Measurements from ENCODE around the gene LIMS2.
A peak's percentile ranks its signal among the peaks of the same experiment; 100 is the strongest.

Gene LIMS2

GRCh38 chr2:127658641-127659407 lies 16.5 kb downstream of the LIMS2 start:
- no peak for DNase-seq (ENCODE audit: low read depth)

- DNase-seq (ENCODE audit: low read depth): no peak
These were observed 17.2 kb downstream of the LIMS2 start for GRCh38 chr2:127658146-127658545.

DNA sequence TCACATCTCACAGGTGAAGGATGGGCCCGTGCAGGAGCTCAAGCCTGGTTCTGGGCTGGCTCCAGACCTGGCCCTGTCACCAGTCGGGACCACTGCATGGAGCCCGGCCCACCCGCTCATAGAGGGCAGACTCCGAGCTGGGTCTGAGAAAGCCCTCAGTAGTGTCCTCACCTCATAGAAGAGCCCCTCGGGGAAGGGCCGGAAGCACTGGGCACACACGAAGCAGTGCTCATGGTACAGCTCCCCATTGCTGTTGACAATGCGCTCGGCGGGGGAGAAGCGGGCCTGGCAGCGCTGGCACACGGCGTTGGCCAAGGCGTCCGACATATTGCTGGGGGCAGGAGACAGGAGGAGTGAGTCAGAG lies 18.1 kb downstream of the LIMS2 start:
- DNase-seq (ENCODE audit: low read depth): no peak

- no peak for DNase-seq (ENCODE audit: low read depth)
These were observed 18.6 kb downstream of the LIMS2 start for GRCh38 chr2:127656569-127657231.

DNA sequence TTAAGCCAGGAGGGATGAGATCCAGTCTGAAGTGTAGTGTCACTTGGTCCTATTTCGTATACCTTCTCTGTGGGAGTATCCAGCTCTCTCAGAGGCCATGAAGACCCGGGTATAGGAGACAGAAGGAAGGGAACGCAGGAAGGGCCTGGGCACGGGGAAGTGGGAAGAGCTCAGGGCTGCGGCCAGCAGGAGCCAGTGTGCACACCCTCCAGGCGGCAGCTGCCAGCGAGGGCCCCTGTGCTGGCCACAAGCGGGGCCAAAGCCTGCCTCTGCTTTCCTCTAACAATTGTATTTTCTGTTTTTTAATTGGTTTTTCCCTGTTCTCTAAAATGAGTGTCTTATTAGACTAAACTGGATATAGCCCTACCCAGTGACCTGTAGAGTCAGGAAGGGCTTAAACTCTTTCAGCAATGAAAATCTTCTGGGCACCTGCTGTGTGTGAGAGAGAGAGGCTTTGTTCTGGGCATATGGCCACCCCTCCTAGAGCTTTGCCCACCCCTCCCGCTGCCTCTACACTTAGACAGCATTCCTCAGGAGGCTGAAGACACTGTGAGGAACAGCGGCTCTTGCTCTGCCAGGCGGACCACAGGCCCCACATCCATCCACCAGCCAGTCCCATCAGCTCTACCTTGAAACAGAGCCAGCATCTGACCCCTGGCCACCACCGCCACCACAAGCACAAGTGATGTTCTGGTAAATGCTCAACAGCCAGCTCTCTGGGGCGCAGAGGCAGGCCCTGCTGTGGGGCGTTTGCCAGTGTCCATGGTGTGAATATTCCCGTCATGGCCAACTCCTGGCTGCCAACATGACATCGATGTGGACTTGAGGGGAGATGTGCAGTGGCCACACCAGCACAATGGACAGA lies 19.9 kb downstream of the LIMS2 start:
- DNase-seq (ENCODE audit: low read depth): no peak

DNA sequence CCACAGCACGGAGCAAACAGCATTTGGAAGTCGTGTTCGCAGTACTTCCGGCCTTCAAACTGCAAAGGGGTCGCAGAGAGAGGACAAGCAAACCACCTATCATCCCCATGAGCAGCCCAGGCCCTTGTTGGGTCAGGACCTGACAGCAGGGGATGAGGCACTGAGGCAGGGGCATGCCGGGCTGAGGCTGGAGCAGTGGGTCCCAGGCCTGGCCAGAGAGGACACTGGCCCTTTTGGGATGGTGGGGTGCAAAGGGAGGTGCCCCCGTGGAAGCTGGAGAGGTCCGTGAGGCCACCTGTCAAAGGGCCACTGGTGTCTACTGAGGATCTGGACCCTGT lies 20.5 kb downstream of the LIMS2 start:
- no peak for DNase-seq (ENCODE audit: low read depth)

- no peak for DNase-seq (ENCODE audit: low read depth)
These were observed 21.1 kb downstream of the LIMS2 start for GRCh38 chr2:127654084-127654837.

DNA sequence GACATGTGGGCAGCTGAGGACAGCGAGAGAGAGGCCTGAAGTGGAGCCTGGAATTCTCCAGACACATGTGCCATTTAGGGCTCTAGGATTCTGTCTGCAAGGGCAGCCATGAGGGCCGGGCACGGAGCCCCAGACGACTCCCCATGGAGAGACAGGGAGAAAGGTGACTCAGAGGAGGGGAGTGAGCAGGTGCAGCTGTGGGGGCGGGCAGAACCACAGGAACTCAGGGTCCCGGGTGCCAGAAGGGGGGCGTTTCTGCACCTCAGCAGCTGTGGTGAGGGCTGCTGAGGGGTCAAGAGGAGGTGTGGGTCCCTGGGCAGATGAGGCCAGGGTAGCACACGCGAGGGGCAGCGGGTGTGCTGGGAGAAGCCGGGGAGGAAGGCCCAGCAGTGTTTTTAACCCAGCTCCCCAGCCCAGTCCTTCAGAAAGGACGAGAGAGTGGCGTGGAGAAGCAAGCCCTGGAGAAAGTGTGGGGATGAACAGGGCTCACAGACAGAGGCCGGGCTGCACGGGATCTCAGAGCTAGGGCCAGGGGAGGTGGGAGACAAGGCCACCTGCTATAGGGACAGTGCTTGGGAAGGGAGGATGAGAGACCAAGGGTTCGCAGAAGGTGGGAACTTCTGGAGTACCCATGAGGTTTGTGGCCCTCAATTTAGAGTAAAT lies 21.8 kb downstream of the LIMS2 start:
- DNase-seq (ENCODE audit: low read depth): no peak

DNA sequence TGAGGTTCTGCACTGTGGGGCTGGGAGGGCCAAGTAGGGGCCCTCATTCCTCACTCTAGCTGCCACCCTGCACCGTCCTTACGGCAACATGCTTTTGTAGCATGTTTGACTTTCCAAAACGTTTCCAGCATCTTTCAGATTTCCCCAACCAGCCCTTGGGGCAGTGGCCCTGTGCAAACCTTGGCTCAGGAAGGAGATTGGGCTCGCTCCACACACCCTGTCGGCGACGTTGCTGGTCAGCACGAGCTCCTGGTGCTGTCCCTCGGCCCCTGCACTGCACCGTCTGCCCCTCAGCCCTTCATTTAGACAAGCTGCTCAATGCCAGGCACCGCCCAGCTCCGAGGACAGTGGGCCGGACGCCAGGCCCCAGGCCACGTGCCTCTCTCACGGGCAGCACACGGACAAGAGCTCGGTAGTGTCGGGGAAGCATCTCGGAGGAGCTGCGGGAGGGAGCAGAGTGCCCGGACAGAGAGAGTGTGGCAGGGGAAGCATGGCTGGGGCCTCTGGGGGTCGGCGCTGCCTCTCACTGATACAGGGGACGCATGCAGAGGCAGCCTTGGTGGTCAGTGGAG lies 22.5 kb downstream of the LIMS2 start:
- no peak for DNase-seq (ENCODE audit: low read depth)

DNA sequence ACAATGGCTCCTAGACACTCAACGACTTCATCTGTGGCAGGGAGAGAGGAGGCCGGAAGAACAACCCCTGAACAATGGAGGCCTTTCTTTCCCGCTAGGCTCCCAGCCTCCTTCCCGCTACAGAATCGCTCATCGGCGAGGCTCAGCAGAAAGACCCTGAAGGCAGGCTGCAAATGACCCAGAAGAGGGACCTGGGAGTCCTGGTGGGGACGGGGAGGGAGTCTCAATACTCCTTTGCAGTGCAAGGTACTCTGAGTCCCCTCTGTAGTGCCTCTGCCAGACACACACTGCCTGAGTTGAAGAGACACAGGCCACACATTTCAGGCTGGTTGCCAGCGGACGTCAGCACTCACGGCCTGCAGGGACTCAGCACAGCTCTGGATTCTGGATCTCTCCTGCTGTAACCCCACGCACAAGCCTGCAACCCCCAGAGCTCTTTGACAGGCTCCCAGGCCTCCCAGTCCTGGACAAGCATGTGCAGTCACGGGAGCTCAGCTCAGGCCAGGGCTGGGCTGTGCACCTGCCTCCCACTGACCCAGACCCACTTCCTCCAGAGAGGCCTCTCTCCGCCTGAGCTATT lies 23.3 kb downstream of the LIMS2 start:
- DNase-seq (ENCODE audit: low read depth): no peak

DNA sequence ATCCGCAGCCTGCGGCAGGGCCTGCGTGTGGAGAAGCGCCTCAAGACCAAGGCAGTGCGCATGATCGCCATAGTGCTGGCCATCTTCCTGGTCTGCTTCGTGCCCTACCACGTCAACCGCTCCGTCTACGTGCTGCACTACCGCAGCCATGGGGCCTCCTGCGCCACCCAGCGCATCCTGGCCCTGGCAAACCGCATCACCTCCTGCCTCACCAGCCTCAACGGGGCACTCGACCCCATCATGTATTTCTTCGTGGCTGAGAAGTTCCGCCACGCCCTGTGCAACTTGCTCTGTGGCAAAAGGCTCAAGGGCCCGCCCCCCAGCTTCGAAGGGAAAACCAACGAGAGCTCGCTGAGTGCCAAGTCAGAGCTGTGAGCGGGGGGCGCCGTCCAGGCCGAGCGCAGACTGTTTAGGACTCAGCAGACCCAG lies 23.9 kb downstream of the LIMS2 start:
- DNase-seq (ENCODE audit: low read depth): no peak

DNA sequence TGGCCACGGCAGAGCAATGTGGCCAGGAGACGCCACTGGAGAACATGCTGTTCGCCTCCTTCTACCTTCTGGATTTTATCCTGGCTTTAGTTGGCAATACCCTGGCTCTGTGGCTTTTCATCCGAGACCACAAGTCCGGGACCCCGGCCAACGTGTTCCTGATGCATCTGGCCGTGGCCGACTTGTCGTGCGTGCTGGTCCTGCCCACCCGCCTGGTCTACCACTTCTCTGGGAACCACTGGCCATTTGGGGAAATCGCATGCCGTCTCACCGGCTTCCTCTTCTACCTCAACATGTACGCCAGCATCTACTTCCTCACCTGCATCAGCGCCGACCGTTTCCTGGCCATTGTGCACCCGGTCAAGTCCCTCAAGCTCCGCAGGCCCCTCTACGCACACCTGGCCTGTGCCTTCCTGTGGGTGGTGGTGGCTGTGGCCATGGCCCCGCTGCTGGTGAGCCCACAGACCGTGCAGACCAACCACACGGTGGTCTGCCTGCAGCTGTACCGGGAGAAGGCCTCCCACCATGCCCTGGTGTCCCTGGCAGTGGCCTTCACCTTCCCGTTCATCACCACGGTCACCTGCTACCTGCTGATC lies 24.4 kb downstream of the LIMS2 start:
- no peak for DNase-seq (ENCODE audit: low read depth)

DNA sequence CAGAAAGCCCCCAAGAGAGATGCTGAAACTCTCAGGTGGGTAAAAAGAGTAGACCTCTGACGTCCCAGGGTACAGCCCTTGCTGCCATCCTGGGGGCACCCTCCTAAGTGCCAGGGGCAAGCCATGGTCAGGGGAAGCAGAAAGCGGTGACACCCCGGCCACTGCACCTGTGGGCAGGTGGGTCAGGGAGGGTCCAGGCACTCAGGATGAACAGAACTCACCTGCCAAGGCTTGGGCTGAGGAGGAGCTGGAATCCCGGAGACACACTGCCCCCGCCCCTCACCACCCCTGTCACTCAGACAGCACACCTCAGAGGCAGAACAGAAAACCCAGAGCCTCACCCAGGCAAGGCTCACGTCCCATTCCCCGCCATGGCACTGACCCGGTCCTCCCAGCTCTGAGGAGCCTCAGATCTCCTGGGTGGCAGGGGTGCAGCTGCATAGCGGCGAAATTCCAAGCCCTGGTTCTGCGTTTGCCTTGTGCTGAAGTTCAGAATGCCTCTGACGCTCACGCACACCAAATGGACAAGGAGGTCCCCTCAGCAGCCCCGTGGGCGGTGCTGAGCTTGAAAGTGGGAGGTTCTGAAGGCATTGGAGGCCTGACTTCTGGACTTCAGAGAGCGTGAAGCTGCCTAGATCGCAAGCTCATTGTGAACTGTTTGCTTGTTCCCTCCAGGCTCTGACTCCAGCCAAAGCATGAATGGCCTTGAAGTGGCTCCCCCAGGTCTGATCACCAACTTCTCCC lies 25.1 kb downstream of the LIMS2 start:
- DNase-seq (ENCODE audit: low read depth): no peak

DNA sequence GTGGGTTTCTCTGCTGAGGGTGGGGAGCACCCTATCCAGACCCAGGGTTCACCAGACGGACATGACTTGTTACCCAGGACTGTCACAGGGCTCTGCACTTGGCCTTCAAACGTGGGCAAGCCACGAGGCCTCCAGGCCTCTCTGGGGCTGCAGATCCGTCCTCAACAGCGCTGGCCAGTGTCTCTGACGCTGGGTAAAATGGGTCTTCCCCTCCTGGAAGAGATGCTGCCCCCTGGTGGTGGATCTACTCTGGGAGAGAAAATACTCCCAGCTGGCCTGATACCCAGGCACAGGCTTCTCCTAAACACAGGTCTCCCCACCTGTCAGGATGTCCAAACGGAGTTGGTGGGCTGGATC lies 25.7 kb downstream of the LIMS2 start:
- DNase-seq (ENCODE audit: low read depth): peak; percentile 80

GRCh38 chr2:127649100-127649611 lies 26.2 kb downstream of the LIMS2 start:
- no peak for DNase-seq (ENCODE audit: low read depth)

DNA sequence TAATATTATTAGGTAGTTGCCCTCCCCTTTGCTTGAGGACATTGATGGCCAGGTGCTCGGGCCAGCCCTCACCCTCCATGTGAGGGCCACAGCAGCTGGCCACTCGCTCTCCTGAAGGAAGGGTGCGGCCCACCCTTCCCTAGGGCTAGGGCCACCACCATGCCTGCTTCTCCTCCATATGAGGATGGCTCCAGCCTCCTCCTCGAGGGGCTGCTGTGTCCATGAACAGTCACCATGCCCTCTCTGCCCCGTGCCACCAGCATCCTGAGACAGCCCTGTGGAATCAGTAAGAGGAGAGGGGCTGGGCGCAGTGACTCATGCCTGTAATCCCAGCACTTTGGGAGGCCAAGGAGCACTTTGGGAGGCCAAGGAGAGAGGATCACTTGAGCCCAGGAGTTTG lies 27.0 kb downstream of the LIMS2 start:
- DNase-seq (ENCODE audit: low read depth): no peak

DNA sequence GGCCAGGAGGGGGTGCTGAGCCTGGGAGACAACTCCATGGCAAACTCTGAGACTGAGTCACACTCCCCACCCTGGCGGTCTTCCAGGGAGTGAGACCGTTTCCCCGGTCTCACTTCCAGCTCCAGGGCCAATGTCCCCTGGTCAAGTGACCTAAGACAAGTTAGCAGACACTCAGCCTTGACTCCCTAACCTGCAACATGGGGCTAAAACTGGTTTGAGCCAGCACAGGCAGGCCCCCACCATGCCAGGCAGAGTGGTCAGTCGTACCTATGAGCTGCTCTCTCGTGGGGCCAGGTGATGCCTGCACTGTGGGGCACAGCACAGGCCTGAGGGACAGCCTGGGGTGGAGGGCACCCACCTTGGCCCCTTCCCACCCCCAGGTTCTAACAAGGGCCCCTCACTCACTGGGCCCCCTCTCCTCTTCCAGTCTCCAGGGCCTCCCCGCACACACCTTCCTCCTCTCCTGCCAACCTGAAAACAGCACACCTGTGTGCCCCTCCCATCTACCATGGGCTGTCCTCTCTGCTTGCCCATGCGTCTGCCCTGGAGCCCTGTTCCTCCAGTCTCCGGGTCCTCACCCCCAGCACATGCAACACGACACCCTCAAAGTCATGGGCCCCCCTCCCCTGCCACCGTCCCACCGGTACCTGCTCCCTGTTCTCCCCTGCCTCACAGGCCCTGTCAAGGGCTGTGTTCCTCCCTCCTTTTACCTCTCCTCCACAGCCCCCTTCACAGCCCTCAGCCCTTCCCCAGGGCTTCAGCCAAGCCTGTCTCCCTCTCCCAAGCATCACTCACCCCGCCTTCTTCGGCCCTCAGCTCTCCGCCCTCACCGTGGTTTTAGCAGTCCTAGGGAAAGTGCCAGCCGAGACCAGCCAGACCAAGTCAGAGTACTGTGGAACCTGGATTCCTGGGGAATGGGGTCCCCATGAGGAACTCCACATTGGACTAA lies 27.8 kb downstream of the LIMS2 start:
- DNase-seq (ENCODE audit: low read depth): no peak

DNA sequence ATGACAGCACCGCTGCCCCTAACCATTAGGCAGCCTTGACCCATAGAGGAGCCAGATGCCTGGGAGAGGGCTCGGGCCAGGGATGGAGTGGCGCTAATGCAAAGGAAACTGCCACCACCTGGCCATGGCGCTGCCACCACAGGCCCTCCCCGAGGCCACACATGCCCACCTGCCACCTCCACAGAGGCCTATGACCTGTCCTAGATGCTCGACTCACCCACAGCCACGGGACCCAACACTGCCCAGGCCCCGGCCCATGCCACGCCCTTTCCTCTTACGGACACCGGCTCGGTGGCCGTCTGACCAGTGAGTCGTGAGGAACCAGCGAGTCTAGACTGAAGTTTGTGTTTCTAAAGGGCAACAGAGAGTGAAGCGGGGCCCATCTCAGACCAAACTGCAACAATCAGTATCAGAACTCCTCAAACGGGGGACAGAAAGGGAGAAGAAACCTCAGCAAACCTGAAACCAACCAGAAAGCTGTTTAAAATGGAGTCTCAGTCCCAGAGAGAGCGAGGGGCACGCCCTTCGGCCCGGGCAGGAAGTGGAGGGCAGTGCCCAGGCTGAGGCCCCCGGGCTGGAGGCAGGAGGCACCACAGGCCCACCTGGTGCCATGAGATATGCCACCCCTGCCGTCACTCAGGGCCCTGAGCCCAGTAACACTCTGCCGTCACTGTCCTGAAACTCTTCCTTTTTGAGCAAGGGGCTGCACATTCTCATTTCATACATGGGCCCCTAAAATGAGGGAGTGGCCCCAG lies 28.7 kb downstream of the LIMS2 start:
- no peak for DNase-seq (ENCODE audit: low read depth)
